ENCODE measurements around the gene SLC35F2. TPM values are rescaled to one million over a fixed set of nuclear protein-coding genes. Genes with fewer than 3 reads are reported as not detected.

SLC35F2 gene
- total and polyA plus RNA-seq, 2 of the 13 experiments (the other 11 are each of a cell fraction or from before 2014, with no cell fraction given) = 5.8 to 20.3 TPM

Other genes starting within 250 kb of the SLC35F2 start
- not detected in 2 replicates for gene SLN, start 146.7 kb downstream of the SLC35F2 start, total RNA-seq (2016; rRNA removed; fragmentation: Illumina TruSeq; extraction: Trizol)
- not detected in 2 replicates for gene SLN, start 146.7 kb downstream of the SLC35F2 start, polyA plus RNA-seq (2011; rRNA removed)
- gene RAB39A, start 69.7 kb upstream of the SLC35F2 start, total RNA-seq (2016; rRNA removed; fragmentation: Illumina TruSeq; extraction: Trizol) = not detected in 2 replicates
- not detected in 2 replicates for gene RAB39A, start 69.7 kb upstream of the SLC35F2 start, polyA plus RNA-seq (2011; rRNA removed)
- gene CUL5, start 150.1 kb upstream of the SLC35F2 start, total RNA-seq (2016; rRNA removed; fragmentation: Illumina TruSeq; extraction: Trizol) = 24.7 and 35.5 TPM in 2 replicates
- gene CUL5, start 150.1 kb upstream of the SLC35F2 start, polyA plus RNA-seq (2011; rRNA removed) = 6.0 and 7.0 TPM in 2 replicates

Measured in HepG2 (cell line).